Measurements from ENCODE around the gene C3orf85.

C3orf85 gene

GRCh38 chr3:109152320-109152719 lies 15.8 kb downstream of the C3orf85 start:
- DNase-seq: no peak
- no peak for ATAC-seq

GRCh38 chr3:109154979-109155378 lies 18.5 kb downstream of the C3orf85 start:
- ATAC-seq (no peak), DNase-seq (no peak)

- DNase-seq (no peak), ATAC-seq (no peak)
Observed at GRCh38 chr3:109155828-109156227, 19.3 kb downstream of the C3orf85 start.

GRCh38 chr3:109161487-109162123 lies 25.1 kb downstream of the C3orf85 start:
- ATAC-seq (no peak), DNase-seq (no peak)

GRCh38 chr3:109165905-109166304 lies 29.4 kb downstream of the C3orf85 start:
- ATAC-seq: no peak
- DNase-seq: no peak

- ATAC-seq (no peak), DNase-seq (no peak)
Observed at GRCh38 chr3:109171479-109171878, 35.0 kb downstream of the C3orf85 start.

GRCh38 chr3:109175411-109175810 lies 38.9 kb downstream of the C3orf85 start:
- ATAC-seq (no peak), DNase-seq (no peak)

GRCh38 chr3:109176726-109177125 lies 40.2 kb downstream of the C3orf85 start:
- no peak for DNase-seq
- no peak for ATAC-seq

GRCh38 chr3:109177908-109178307 lies 41.4 kb downstream of the C3orf85 start:
- DNase-seq (no peak), ATAC-seq (no peak)

GRCh38 chr3:109178708-109179107 lies 42.2 kb downstream of the C3orf85 start:
- no peak for ATAC-seq

GRCh38 chr3:109184726-109185125 lies 48.2 kb downstream of the C3orf85 start:
- no peak for DNase-seq

More at GRCh38 chr3:109178708-109179107, 42.2 kb downstream of the C3orf85 start:
- no peak for DNase-seq

GRCh38 chr3:109187390-109187789 lies 50.9 kb downstream of the C3orf85 start:
- DNase-seq (no peak), ATAC-seq (no peak)

More at GRCh38 chr3:109184726-109185125, 48.2 kb downstream of the C3orf85 start:
- no peak for ATAC-seq

- ATAC-seq (no peak), DNase-seq (no peak)
Observed at GRCh38 chr3:109188741-109189140, 52.2 kb downstream of the C3orf85 start.

GRCh38 chr3:109191421-109191820 lies 54.9 kb downstream of the C3orf85 start:
- DNase-seq (no peak), ATAC-seq (no peak)

- DNase-seq: no peak
- no peak for ATAC-seq
Observed at GRCh38 chr3:109195815-109196214, 59.3 kb downstream of the C3orf85 start.

All from stimulated activated naive CD8-positive, alpha-beta T cell treated with anti-CD3 and anti-CD28 coated beads, Interleukin-15, Interleukin-2, amounts not matched to agents 100 U/mL and 50 U/mL, for 24 hours (primary cell).